Liver (tissue), 3 donors: Measurements from ENCODE around the gene CDCA5.

Experiments
- FOXA1 ChIP-seq: IDR thresholded peaks from 2 replicates; pipeline ENCODE4 v1.6.1; 2016; ENCODE audit warnings: antibody characterized with exemption
- GABPA ChIP-seq, 2 donors: IDR thresholded peaks in 1 of 2; conservative IDR thresholded peaks in 1 of 2; 2 replicates each; pipeline ENCODE4 v1.6.1; 2016; ENCODE audit warnings: antibody characterized with exemption in 2 of 2, mild to moderate bottlenecking in 1 of 2, moderate library complexity in 1 of 2
- JUND ChIP-seq, 2 donors: IDR thresholded peaks; 2 replicates each; pipeline ENCODE4 v1.6.1; 2016; ENCODE audit warnings: antibody characterized with exemption in 2 of 2
- RAD21 ChIP-seq, 2 donors: IDR thresholded peaks; 2 replicates each; pipeline ENCODE4 v1.6.1; 2016; ENCODE audit warnings: antibody characterized with exemption in 2 of 2, mild to moderate bottlenecking in 2 of 2
- YY1 ChIP-seq: IDR thresholded peaks from 2 replicates; pipeline ENCODE4 v1.6.1; 2016; ENCODE audit warnings: antibody characterized with exemption, mild to moderate bottlenecking
- TF ChIP-seq, protein P1 (sequence below): fragments of 150-350 bp; IDR thresholded peaks from 2 replicates; pipeline ENCODE4 v1.5.1; 2017; ENCODE audit warnings: improper control_type of control experiment, low read depth, low read length; ENCODE audit not compliant: missing input control
- TF ChIP-seq, protein P2 (sequence below): IDR thresholded peaks from 2 replicates; pipeline ENCODE4 v1.6.1; 2016; ENCODE audit warnings: antibody characterized with exemption
- TF ChIP-seq, protein P3 (sequence below): IDR thresholded peaks from 2 replicates; pipeline ENCODE4 v1.6.1; 2016; ENCODE audit warnings: antibody characterized with exemption, mild to moderate bottlenecking
- TF ChIP-seq, protein P4 (sequence below): IDR thresholded peaks from 2 replicates; pipeline ENCODE4 v1.6.1; 2016; ENCODE audit warnings: antibody characterized with exemption
- donor health status: healthy.
- donor health status: healthy.

DNA sequence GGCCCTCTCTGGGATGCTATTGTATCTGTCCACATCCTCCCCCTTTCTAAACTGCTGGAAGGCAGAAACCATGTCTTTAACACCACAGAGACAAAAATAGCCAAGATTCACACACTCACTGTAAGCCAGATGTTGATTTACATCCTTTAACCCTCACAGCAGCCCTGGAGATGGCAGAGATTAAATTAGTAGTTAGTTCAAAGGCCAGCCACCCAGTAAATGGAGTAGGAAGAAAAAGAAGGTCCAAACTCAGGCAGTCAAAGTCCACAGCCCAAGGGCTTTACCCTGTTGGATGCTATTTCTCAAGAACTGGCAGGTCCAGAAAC is 35.8 kb upstream of the CDCA5 start:
- TF ChIP-seq YY1 (no peak), FOXA1 (no peak), JUND (IDR thresholded peaks at IDR 0.05) (no peak), GABPA (IDR thresholded peaks at IDR 0.05 in 1 of 2, conservative IDR thresholded peaks at IDR 0.05 in 1 of 2) (no peak), RAD21 (IDR thresholded peaks at IDR 0.05) (no peak)
- TF ChIP-seq, protein P1, sequence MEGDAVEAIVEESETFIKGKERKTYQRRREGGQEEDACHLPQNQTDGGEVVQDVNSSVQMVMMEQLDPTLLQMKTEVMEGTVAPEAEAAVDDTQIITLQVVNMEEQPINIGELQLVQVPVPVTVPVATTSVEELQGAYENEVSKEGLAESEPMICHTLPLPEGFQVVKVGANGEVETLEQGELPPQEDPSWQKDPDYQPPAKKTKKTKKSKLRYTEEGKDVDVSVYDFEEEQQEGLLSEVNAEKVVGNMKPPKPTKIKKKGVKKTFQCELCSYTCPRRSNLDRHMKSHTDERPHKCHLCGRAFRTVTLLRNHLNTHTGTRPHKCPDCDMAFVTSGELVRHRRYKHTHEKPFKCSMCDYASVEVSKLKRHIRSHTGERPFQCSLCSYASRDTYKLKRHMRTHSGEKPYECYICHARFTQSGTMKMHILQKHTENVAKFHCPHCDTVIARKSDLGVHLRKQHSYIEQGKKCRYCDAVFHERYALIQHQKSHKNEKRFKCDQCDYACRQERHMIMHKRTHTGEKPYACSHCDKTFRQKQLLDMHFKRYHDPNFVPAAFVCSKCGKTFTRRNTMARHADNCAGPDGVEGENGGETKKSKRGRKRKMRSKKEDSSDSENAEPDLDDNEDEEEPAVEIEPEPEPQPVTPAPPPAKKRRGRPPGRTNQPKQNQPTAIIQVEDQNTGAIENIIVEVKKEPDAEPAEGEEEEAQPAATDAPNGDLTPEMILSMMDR: no peak
- TF ChIP-seq, protein P2, sequence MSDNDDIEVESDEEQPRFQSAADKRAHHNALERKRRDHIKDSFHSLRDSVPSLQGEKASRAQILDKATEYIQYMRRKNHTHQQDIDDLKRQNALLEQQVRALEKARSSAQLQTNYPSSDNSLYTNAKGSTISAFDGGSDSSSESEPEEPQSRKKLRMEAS: no peak
- TF ChIP-seq, protein P3, sequence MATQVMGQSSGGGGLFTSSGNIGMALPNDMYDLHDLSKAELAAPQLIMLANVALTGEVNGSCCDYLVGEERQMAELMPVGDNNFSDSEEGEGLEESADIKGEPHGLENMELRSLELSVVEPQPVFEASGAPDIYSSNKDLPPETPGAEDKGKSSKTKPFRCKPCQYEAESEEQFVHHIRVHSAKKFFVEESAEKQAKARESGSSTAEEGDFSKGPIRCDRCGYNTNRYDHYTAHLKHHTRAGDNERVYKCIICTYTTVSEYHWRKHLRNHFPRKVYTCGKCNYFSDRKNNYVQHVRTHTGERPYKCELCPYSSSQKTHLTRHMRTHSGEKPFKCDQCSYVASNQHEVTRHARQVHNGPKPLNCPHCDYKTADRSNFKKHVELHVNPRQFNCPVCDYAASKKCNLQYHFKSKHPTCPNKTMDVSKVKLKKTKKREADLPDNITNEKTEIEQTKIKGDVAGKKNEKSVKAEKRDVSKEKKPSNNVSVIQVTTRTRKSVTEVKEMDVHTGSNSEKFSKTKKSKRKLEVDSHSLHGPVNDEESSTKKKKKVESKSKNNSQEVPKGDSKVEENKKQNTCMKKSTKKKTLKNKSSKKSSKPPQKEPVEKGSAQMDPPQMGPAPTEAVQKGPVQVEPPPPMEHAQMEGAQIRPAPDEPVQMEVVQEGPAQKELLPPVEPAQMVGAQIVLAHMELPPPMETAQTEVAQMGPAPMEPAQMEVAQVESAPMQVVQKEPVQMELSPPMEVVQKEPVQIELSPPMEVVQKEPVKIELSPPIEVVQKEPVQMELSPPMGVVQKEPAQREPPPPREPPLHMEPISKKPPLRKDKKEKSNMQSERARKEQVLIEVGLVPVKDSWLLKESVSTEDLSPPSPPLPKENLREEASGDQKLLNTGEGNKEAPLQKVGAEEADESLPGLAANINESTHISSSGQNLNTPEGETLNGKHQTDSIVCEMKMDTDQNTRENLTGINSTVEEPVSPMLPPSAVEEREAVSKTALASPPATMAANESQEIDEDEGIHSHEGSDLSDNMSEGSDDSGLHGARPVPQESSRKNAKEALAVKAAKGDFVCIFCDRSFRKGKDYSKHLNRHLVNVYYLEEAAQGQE: no peak
- TF ChIP-seq, protein P4, sequence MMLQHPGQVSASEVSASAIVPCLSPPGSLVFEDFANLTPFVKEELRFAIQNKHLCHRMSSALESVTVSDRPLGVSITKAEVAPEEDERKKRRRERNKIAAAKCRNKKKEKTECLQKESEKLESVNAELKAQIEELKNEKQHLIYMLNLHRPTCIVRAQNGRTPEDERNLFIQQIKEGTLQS: no peak
